Hematopoietic multipotent progenitor cell treated with erythropoietin and hydrocortisone succinate and interleukin-3 and kit ligand, for 6 days (in vitro differentiated cells): ENCODE results near the gene COX14.
"Not testable (repeated sequence)": the region's sequence is repeated elsewhere in the genome, so short reads cannot be mapped to it uniquely, and the experiment has no call there.

Source experiments
- DNase-seq: peaks from one replicate; pipeline ENCODE4 v3.0.0-alpha.2; 2015

COX14 gene

DNA sequence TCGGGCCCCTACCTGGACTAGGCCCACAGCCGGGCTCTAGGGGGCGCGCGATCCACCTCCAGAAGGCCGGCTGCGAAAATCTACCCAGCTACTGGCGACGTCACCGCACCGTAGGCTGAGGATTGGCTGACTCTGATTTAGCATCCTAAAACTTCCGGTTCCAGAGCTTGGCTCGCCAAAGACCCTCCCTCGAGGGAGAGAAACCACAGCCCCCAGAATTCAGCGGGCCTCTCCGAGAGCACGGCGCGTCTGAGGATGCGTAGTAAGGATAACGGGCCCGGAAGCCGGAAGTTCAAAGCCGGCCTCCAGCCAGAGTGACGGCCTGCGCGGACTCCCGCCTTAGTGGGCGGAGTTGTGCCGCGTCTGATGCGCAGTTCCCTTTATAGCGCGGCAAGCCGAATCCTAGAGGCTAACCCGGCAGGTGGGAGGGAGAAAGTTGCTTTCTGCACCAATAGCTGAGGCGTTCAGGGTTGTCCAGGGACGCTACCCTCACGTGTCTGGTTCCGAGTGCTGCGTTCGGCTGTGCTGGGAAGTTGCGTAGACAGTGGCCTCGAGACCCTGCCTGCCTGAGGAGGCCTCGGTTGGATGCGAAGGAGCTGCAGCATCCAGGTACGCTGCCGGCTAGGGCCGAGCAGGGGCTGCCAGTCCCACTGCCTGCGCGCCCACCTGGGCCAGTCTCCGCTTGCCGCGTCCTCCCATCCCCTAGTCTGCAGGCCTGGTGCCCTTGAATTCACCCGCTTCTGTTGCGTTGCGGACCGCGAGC, at the start of gene COX14:
Gene COX14, plus strand, starts transcription at position 544 of the 763 bp plus-strand sequence. CDS start 7,808 bp downstream, outside the sequence.
- DNase-seq = peak; percentile 99

DNA sequence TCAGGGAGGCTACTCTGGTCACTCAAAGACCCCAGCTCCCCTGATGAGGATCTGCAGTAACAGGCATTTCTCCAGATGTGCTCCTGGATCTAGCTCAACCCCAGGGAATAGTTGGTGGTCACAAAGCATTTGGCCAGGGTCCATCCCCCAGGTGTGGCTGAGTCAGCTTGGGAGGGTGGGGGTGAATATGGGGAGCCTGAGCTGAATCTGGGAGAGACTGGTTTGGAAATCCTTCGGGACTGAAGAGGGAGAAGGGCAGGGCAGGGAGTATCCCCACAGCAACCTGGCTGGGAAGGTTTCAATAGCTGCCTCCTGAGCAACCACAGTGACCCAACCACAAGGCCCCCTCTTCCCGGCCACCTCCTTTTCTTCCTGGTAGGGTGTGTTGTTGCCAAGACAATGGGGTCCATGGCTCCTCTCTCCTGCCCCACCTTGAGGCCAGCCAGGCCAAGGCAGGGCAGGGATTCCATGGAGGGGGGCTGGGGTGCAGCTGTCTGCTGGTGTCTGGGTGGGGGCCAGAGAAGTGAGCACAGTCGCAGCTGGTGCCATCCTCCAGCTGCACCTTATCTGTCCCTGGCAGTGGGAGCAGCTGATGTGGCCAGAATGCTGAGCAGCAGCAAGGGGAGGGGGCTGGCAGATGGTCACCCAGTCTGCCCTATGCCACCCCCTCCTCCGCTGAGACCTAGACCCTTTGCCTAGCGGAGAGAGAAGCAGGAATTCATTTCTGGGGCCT, 49.1 kb upstream of the COX14 start:
- DNase-seq = peak; percentile 36

DNA sequence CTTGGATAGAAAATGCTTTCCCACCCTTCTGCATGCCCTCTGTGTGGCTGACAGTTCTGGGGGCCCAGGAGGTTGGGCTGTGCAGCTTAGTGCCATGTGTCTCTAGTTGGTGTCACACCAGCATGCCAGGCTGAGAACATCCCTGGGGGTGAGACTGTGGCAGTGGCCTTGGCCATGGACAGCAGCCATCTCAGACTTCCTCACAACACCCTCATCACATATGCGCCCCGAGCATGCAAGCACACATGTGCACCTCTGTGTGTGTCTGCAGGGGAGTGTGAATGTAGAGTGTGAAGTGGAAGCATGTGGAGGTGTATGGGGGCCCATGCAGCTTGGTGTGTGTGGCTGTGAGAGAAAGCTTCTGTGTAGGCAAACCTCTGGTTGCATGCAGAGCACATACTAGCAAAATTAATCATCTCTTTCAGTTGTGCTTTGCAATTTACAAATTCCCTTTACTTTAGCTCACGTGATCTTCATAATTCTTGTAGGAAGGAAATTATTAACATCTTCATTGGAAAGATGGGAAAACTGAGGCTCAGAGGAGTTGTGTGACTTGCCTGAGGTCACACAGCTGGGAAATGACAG, 46.2 kb upstream of the COX14 start:
- DNase-seq = no peak

DNA sequence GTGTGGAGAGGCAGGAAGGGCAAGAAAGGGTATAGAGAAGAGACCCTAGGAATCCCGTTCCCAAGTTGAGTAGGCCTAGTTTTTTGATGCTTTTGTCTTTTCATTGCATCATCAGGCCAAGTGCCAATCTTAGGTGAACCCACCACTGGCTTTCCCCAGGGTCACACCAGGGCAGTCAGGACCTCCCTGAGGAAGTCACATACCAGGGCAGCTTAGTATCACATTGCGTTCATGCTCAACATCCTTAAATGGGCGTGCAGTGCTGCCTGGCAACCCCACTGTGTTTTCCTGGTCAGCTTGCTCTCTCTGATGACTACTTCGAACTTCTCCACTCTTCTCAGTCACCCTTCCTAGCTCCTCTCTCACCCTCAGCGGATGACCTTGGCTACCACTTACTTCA, 45.6 kb upstream of the COX14 start:
- no peak for DNase-seq

DNA sequence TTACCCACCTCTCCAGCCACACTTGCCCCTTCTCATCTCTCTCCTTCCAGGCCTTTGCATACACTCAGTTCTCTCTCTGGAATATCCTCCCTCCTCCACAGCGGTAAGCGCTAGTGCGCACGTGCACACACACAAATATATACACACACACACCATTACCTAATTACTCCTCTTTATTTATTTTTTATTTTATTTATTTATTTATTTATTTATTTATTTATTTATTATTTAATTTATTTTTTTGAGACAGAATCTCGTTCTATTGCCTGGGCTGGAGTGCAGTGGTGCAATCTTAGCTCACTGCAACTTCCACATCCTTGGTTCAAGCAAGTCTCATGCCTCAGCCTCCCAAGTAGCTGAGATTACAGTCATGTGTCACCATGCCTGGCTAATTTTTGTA, 43.0 kb upstream of the COX14 start:
- DNase-seq = no peak

DNA sequence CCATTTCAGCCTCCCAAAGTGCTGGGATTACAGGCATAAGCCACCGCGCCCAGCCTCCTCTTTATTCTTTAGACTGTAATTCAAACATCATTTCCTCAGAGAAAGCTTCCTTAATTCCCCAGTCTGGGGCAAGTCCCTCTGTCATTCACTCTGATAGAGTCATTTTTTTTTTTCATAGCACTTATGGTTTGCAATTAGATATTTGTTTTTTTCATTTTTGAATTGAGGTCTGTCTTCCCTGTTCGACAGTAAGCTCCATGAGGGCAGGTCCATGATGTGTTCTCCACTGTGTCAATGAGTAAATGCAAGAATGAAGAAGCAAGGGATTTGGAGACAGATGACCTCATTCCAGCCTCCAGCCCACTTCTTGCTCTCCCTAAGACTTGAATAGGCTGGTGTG, 42.5 kb upstream of the COX14 start:
- DNase-seq = no peak

DNA sequence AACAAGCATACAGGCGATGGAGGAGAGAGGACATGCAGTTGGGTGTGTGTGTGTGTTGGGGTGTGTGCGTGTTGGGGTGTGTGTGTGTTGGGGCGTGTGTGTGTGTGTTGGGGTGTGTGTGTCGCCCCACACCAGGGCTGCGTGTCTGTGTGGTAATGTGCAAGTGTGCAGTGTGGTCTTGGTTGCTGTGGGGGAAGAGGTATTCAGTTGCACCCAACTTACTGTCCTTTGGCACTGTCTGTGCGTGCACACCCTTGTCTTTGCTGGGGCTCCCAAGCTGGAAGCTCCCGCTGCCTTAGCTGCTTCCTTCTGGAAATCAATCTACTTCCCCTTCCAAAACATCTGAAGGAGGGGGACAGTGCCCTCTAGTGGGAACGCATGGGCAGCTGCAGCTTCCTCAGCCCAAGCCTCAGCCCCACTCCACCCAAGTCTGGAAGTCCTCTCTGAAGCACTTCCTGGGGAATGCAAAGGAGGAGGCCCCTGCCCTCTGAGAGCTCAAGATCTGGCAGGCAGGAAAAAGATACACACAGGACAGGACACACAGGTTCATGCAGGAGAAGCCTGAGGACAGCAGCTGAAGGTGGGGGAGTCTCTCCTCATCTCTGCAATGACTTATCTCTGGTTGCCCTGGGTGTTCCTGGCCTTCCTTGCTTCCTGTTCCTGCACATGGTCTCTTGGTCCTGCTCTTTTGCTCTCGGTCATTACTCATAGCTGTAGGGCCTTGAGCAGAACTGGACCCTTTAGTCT, 41.5 kb upstream of the COX14 start:
- peak; percentile 86 for DNase-seq

DNA sequence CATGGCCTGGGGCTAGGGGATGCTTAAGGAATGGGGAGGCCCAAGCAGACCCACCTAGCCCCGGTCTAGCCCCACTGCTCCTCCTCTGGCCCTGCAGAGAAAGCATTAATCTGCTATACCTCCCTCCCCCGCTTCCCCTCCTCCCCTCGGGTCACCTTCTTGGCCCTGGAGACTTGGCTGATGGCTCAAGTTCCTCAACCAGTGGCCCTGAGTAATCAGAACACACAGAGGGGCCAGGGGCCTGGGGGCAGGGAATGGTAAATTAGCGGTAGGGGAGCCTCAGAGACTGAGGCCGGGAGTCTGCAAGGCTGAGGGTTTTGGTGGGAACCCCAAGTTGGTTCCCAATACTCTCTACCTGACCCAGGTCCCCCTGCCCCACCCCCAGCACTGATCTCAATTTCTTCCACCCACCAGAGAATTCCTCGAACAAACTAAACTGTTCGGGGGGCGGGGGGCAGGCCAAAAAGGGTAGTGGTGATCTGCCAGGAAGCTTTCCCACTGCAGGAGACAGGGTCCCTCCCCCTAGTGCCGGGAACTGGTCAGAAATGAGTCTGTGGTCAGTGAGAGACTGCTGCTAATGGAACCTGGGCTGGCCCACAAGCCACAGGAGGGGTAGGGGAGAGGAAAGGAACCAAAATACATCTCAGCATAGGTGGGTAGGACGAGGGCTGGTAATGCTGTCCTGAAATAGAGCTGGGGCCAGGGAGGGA, 39.7 kb upstream of the COX14 start:
- DNase-seq = no peak

DNA sequence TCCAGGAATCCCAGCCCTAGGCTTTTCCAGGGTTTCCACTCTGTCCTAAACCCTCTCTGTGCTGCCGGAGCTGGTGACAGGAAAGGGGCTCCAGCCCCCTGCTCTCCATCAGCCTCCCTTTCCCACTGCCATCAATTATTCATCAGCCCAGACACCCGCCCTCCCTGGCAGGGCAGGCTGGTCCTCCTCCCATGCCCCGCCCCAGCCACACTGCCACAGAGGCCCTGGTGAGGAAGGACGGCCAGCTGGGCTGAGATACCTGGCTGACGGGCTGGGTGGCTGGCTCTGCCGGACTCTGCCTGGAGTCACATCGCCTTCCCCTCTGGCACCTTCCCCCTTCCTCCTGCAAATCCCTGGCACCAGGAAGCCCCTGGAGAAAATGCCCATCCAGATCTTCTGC, 38.8 kb upstream of the COX14 start:
- DNase-seq = no peak

DNA sequence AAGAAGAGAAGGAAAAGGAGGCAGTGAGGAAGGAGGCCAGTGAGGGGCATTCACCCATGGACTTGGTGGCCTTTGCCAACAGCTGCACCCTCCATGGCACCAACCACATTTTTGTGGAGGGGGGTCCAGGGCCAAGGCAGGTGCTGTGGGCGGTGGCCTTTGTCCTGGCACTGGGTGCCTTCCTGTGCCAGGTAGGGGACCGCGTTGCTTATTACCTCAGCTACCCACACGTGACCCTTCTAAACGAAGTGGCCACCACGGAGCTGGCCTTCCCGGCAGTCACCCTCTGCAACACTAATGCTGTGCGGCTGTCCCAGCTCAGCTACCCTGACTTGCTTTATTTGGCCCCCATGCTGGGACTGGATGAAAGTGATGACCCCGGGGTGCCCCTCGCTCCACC, 38.3 kb upstream of the COX14 start:
- no peak for DNase-seq

DNA sequence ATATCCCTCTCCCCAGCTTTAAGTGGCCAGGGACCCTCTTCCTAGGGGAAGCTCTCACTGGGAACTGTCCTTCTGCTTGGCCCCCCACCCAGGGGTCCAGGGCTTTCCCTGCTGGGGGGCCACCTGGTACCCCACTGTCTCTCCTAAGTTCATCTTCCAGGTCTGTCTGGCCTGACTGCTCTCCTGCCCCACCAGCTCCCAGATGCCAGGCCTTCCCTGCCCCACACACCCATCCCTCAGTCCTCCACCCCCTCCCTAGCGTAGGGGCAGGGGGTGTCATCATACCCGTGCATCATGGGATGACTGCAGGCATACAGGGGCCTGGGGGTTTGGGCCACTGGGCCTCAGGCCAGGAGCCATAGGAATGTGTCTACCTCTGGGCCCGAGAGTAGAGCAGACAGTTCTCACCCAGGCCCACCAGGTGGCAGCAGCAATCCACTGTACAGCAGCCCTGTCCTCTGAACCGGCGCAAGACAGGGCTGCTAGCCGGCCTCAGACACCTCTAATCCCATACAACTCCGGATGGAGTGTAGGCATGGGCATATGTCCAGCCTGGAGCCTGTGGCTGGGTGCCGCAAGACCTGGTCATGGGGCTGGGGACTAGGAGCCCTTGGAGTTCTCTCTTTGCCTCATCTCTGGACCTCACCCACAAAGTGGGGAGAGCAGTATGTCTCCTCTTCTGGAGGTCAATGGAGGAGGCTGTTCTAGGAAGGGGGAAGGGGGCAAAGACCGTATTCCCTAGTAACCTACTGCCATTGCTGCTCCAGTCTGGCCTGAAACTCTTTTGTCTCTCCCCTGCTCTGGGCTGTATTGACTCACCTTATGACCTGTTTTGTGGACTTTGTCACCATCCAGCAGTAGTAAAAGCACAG, 36.9 kb upstream of the COX14 start:
- DNase-seq = peak; percentile 90

DNA sequence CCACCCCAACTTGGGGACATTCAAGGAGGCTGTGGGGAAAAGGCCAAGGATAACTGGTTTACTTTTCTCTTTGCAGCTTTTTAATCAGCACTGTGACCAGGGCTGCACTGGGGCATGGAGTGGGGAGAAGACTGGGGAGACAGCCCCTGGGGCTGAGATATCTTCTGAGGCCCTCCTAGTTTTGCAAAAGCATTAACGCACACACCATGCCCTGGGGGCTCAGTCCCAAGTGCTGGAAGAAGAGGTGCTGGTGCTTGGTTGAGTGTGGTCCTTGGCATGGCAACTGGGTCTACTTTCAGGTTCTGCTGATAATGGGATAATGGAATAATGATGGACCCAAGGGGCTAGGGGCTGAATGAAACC, 36.2 kb upstream of the COX14 start:
- DNase-seq = no peak

DNA sequence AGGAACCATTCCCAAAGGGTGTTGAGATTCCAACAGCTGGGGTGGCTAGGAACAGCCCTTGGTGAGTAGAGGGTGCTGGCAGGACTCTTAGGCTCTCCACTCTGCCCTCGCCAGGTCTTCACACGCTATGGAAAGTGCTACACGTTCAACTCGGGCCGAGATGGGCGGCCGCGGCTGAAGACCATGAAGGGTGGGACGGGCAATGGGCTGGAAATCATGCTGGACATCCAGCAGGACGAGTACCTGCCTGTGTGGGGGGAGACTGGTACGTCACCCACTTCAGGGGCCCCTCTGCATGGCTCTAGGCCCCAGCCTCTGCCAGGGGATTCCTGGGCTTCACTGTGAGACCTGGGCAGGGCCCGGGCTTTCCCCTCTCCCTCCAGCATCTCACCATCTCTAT, 34.9 kb upstream of the COX14 start:
- no peak for DNase-seq

DNA sequence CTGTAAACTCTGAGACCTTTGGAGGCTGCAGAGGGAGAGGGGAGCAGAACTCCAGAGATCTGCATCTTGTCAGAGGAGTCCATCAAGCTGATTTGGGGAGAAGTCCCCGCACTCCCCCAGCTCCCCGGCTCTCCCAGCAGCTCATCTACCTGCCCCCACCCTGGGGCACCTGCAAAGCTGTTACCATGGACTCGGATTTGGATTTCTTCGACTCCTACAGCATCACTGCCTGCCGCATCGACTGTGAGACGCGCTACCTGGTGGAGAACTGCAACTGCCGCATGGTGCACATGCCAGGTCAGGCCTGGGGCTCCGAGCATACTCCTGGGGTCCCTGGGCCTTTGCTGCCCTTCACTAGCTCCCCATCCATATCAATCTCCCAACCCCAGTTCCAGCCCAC, 33.8 kb upstream of the COX14 start:
- DNase-seq = no peak

DNA sequence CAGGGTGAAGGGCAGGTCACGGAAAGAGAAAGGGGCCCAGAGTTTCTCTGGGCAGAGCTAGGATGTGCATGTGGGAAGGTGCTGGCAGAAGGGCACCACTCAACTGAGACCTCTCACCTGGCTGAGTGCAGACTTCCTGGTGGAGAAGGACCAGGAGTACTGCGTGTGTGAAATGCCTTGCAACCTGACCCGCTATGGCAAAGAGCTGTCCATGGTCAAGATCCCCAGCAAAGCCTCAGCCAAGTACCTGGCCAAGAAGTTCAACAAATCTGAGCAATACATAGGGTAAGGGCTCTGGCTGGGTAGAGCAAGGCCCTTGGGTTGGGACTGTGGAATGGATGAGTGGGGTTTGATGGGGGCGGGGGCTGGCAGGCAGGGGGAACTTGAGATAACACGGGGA, 32.3 kb upstream of the COX14 start:
- DNase-seq = no peak

DNA sequence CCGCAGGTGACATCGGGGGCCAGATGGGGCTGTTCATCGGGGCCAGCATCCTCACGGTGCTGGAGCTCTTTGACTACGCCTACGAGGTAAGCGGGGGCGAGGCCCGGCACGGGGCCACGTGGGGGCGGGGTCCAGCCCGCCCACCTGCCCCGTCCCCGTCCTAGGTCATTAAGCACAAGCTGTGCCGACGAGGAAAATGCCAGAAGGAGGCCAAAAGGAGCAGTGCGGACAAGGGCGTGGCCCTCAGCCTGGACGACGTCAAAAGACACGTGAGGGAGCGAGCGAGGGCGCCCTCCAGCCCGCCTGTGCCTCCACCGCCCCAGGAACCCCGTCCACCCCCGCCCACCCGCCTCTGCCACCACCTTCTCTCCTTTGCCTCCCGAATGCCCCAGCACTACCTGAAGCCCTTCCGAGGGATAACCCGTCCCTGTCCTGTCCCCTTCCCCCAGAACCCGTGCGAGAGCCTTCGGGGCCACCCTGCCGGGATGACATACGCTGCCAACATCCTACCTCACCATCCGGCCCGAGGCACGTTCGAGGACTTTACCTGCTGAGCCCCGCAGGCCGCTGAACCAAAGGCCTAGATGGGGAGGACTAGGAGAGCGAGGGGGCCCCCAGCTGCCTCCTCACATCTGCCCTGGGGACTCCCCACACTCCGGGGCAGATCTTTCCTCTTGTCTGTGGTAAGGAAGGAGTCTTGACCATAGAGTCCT, 30.8 kb upstream of the COX14 start:
- DNase-seq = no peak

DNA sequence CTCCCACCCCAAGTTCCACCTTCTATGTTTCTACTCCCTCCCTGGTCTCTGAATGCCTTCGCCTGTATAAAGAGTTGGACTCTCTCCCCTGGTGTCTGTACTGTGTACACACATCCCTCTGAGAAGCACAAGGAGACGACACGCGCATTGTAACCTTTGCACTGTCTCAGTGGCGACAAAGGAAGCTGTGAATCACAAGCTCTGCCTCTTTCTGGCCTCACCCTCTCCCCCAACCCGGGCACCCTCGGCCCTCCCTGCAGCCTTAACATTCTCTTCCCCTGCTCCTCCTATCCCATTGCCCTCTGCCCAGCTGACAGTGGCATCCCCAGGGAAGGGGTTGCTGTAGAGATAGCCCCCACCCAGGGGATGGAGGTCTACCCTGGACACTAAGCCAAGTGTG, 29.4 kb upstream of the COX14 start:
- DNase-seq = no peak

DNA sequence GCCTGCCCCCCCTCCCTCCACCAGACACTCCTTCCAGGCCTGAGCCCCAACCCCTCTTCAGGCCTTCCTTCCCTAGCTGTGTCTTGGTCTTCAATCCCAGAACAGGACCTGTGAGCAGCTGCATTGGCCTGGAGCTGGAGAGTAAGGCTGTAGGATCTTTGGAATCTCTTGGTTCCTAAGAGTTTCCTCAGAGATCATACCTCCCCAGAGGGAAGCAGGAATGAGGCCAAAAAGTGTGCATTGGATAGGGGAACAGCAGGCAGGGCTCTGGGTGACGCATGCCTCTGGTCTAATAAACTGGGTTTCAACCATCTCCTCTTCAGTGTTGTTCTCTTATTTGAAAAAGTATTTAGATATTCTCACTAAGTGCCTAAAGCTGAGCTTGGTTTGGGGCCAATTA, 28.7 kb upstream of the COX14 start:
- DNase-seq = no peak

DNA sequence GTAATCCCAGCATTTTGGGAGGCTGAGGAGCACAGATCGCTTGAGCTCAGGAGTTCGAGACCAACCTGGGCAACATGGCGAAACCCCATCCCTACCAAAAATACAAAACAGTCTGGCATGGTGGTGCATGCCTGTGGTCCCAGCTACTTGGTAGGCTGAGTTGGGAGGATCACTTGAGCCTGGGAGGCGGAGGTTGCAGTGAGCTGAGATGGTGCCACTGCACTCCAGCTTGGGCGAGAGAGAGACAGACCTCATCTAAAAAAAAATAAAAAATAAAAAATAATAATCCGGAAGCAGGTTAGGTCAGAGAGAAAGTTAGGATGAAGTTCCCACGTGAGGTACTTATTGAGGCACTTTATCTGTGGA, 27.6 kb upstream of the COX14 start:
- DNase-seq = not testable (repeated sequence)

DNA sequence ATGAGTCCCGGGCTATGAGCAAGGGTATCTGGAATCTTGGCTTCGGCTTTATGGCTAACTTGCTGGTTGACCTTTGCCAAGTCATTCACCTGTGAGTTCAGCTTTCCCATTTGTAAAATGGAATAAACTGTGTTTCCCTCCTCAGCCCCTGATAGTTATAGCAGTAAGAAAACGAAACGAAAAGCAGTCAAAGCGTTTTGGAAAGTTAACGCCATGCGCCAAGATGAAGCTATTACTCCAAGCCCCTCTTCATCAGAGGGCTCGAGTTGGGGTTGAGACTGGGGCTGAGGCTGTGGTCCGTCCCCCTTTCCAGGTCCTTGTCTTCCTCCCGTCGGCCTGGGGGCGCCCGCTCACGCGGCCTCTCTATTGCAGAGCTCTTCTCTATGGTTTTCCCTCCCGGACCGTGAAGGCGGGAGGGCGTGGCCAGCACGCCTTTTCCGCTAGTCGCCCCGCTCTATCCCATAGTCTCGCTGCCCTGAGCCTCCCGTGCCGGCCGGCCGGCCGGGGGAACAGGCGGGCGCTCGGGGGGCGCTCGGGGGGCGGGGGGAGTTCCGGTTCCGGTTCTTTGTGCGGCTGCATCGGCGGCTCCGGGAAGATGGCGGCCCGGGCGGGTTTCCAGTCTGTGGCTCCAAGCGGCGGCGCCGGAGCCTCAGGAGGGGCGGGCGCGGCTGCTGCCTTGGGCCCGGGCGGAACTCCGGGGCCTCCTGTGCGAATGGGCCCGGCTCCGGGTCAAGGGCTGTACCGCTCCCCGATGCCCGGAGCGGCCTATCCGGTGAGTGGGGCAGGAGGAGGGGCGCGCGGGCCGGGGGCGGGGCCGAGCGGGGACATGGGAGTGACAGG, 27.0 kb upstream of the COX14 start, which contains the start of gene SMARCD1:
Gene SMARCD1, plus strand, starts transcription at position 568 of the 840 bp plus-strand sequence. Its CDS starts 28 bp downstream, at position 596.
- peak; percentile 96 for DNase-seq
